ENCODE data around the gene NKD2. TPM values are rescaled to one million over a fixed set of nuclear protein-coding genes. Genes with fewer than 3 reads are reported as not detected.
"Not testable (repeated sequence)": the region's sequence is repeated elsewhere in the genome, so short reads cannot be mapped to it uniquely, and the experiment has no call there.

NKD2 gene
- total RNA-seq, 1 experiment from 2014 or later: 0.21 TPM

DNA sequence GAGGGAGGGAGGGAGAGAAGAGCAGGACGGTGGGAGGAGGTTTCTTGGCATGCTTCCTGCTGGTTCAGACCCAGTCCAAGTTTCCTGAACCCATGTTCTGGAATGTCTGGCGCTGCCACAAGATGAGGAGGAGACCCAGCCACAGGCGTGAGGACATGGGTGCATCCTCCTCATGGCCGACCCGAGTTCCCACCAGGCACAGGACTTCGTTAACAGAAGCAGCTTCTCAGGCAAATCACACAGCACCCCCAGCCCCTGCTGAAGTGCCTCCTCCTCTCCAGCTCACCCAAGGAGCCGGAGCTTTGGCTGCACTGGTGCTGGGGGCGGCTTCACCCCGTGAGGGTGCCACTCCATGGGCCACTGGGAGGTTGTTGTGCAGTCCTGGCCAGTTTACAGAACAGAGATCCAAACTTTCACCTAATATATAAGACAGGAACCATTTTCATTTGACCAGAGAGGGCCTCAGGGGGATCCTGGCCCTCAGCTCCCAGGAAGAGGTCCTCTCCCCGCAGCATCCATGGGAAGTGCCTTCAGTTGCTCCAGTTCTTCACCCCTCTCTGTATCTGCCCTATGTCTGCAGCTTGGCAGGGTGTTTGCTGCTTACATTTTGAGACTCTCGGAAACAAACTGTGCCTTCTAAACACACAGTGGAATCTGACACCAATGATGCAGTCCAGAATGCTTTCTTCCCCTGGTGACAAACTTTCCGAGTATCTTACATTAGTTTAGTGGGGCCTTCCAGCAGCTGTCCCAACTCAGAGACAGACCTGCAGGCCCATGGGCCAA is 10.2 kb upstream of the NKD2 start:
- H3K4me3 Mint-ChIP-seq (ENCODE audit: unreplicated experiment): no peak overlapping the region
- DNase-seq (ENCODE audit: unreplicated experiment): no peak
- TF ChIP-seq, protein P1, sequence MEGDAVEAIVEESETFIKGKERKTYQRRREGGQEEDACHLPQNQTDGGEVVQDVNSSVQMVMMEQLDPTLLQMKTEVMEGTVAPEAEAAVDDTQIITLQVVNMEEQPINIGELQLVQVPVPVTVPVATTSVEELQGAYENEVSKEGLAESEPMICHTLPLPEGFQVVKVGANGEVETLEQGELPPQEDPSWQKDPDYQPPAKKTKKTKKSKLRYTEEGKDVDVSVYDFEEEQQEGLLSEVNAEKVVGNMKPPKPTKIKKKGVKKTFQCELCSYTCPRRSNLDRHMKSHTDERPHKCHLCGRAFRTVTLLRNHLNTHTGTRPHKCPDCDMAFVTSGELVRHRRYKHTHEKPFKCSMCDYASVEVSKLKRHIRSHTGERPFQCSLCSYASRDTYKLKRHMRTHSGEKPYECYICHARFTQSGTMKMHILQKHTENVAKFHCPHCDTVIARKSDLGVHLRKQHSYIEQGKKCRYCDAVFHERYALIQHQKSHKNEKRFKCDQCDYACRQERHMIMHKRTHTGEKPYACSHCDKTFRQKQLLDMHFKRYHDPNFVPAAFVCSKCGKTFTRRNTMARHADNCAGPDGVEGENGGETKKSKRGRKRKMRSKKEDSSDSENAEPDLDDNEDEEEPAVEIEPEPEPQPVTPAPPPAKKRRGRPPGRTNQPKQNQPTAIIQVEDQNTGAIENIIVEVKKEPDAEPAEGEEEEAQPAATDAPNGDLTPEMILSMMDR (IDR thresholded peaks at IDR 0.05; ENCODE audit: unreplicated experiment): no peak
- no peaks in the 10 kb centered on the region for H3K36me3 Mint-ChIP-seq (ENCODE audit: insufficient read depth, unreplicated experiment)
- H3K27me3 Mint-ChIP-seq (ENCODE audit: insufficient read depth, unreplicated experiment): peaks cover 44% of the 10 kb centered on the region
- POLR2A ChIA-PET: no interaction called here
- CTCF ChIA-PET: interaction anchor here (1.2 kb wide), 1 partner anchor 176 kb away, joined by 3 read pairs; no protein-coding TSS in a partner anchor
- no peaks in the 10 kb centered on the region for H3K9me3 Mint-ChIP-seq (ENCODE audit: unreplicated experiment)
- BruUV-seq (replicated peaks): no TSS peak
- H3K27ac Mint-ChIP-seq (ENCODE audit: low read depth, unreplicated experiment): no peak overlapping the region
- H3K4me1 Mint-ChIP-seq (ENCODE audit: insufficient read depth, unreplicated experiment): peaks cover 6% of the 10 kb centered on the region
- intact Hi-C loops (cut with micrococcal nuclease): no loop called here

- CTCF ChIA-PET: no interaction called here
- Mint-ChIP-seq H3K36me3 (ENCODE audit: insufficient read depth, unreplicated experiment) (no peaks in the 10 kb centered on the region), H3K27me3 (ENCODE audit: insufficient read depth, unreplicated experiment) (peaks cover 44% of the 10 kb centered on the region), H3K4me3 (ENCODE audit: unreplicated experiment) (no peak overlapping the region), H3K4me1 (ENCODE audit: insufficient read depth, unreplicated experiment) (peaks cover 12% of the 10 kb centered on the region), H3K9me3 (ENCODE audit: unreplicated experiment) (no peaks in the 10 kb centered on the region), H3K27ac (ENCODE audit: low read depth, unreplicated experiment) (no peak overlapping the region)
- no peak for DNase-seq (ENCODE audit: unreplicated experiment)
- POLR2A ChIA-PET: no interaction called here
- intact Hi-C loops (cut with micrococcal nuclease): no loop called here
- TF ChIP-seq, protein P1 (IDR thresholded peaks at IDR 0.05; ENCODE audit: unreplicated experiment): no peak
- BruUV-seq (replicated peaks): no TSS peak
Observed at GRCh38 chr5:999032-999501, 9.5 kb upstream of the NKD2 start.

- intact Hi-C loops (cut with micrococcal nuclease): loop anchor here (5.0 kb wide), 1 partner anchor 168 kb away; no protein-coding TSS in a partner anchor
- DNase-seq (ENCODE audit: unreplicated experiment): no peak
- no TSS peak for BruUV-seq (replicated peaks)
- H3K4me3 Mint-ChIP-seq (ENCODE audit: unreplicated experiment): no peak overlapping the region
- H3K9me3 Mint-ChIP-seq (ENCODE audit: unreplicated experiment): no peaks in the 10 kb centered on the region
- peaks cover 44% of the 10 kb centered on the region for H3K27me3 Mint-ChIP-seq (ENCODE audit: insufficient read depth, unreplicated experiment)
- peaks cover 12% of the 10 kb centered on the region for H3K4me1 Mint-ChIP-seq (ENCODE audit: insufficient read depth, unreplicated experiment)
- H3K27ac Mint-ChIP-seq (ENCODE audit: low read depth, unreplicated experiment): no peak overlapping the region
- ChIA-PET CTCF (no interaction called here), POLR2A (no interaction called here)
- H3K36me3 Mint-ChIP-seq (ENCODE audit: insufficient read depth, unreplicated experiment): no peaks in the 10 kb centered on the region
- TF ChIP-seq, protein P1 (IDR thresholded peaks at IDR 0.05; ENCODE audit: unreplicated experiment): no peak
Observed at GRCh38 chr5:999724-1000123, 8.9 kb upstream of the NKD2 start.

GRCh38 chr5:1000329-1000728 is 8.3 kb upstream of the NKD2 start:
- Mint-ChIP-seq H3K36me3 (ENCODE audit: insufficient read depth, unreplicated experiment) (no peaks in the 10 kb centered on the region), H3K4me1 (ENCODE audit: insufficient read depth, unreplicated experiment) (peaks cover 12% of the 10 kb centered on the region), H3K9me3 (ENCODE audit: unreplicated experiment) (no peaks in the 10 kb centered on the region), H3K4me3 (ENCODE audit: unreplicated experiment) (no peak overlapping the region), H3K27me3 (ENCODE audit: insufficient read depth, unreplicated experiment) (peaks cover 44% of the 10 kb centered on the region), H3K27ac (ENCODE audit: low read depth, unreplicated experiment) (no peak overlapping the region)
- CTCF ChIA-PET: no interaction called here
- TF ChIP-seq, protein P1 (IDR thresholded peaks at IDR 0.05; ENCODE audit: unreplicated experiment): no peak
- BruUV-seq (replicated peaks): no TSS peak
- no peak for DNase-seq (ENCODE audit: unreplicated experiment)
- POLR2A ChIA-PET: no interaction called here
- intact Hi-C loops (cut with micrococcal nuclease): loop anchor here (5.0 kb wide), 1 partner anchor 167 kb away; no protein-coding TSS in a partner anchor

DNA sequence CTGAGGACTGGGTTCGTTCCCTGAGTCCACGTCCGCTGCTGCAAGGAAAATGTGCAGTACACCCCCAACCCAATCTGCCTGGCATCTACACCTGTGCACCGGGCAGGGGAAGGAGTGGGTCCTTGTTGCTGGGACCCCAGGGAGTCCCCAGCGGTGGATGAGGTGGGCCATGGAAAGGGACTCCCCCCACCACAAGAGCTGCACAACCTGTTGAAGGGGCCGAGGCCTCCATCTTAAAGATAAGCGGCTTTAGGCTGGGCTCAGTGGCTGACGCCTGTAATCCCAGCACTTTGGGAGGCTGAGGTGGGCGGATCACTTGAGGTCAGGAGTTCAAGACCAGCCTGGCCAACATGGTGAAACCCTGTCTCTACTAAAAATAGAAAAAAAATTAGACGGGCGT is 7.8 kb upstream of the NKD2 start:
- DNase-seq (ENCODE audit: unreplicated experiment); H3K4me3 Mint-ChIP-seq (ENCODE audit: unreplicated experiment); H3K36me3 Mint-ChIP-seq (ENCODE audit: insufficient read depth, unreplicated experiment); H3K27ac Mint-ChIP-seq (ENCODE audit: low read depth, unreplicated experiment); POLR2A ChIA-PET; BruUV-seq (replicated peaks); H3K9me3 Mint-ChIP-seq (ENCODE audit: unreplicated experiment): not testable (repeated sequence)
- H3K27me3 Mint-ChIP-seq (ENCODE audit: insufficient read depth, unreplicated experiment): peaks cover 46% of the 10 kb centered on the region
- CTCF ChIA-PET: interaction anchor here (1.0 kb wide), 1 partner anchor 117 kb away, joined by 3 read pairs; no protein-coding TSS in a partner anchor
- intact Hi-C loops (cut with micrococcal nuclease): loop anchor here (5.0 kb wide), 1 partner anchor 166 kb away; no protein-coding TSS in a partner anchor
- peaks cover 12% of the 10 kb centered on the region for H3K4me1 Mint-ChIP-seq (ENCODE audit: insufficient read depth, unreplicated experiment)
